Non-pigmented ciliary epithelial cell (primary cell): Measurements from ENCODE around the gene ANKS1B.
"Not testable (repeated sequence)": the region's sequence is repeated elsewhere in the genome, so short reads cannot be mapped to it uniquely, and the experiment has no call there.

Experiments
- DNase-seq: peaks from one replicate; pipeline ENCODE4 v3.0.0-alpha.2; 2010; ENCODE audit warnings: low read depth

Gene ANKS1B

GRCh38 chr12:99267038-99267437, 717.7 kb downstream of the ANKS1B start:
- DNase-seq: no peak

- no peak for DNase-seq
Measured at GRCh38 chr12:99265648-99266047, 719.1 kb downstream of the ANKS1B start.

DNA sequence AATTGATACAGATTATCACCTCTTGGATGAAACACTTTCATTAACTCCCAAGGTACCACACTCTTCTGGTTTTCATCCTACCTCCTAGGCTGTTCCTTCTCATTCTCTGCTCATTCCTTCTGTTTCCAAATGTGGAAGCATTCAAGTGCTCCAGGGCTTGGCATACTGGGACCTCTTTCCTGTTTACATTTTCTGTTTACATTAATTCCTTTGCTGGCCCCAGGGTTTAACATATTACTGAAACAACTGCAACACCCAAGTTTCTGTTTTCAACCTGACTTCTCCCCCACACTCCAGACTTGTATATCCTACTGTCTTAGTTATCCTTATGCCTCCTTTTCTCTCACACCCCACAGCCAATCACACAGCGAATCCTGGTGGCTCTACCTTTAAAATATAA, 723.5 kb downstream of the ANKS1B start:
- DNase-seq: no peak

- DNase-seq: no peak
Measured at GRCh38 chr12:99260456-99260996, 724.2 kb downstream of the ANKS1B start.

DNA sequence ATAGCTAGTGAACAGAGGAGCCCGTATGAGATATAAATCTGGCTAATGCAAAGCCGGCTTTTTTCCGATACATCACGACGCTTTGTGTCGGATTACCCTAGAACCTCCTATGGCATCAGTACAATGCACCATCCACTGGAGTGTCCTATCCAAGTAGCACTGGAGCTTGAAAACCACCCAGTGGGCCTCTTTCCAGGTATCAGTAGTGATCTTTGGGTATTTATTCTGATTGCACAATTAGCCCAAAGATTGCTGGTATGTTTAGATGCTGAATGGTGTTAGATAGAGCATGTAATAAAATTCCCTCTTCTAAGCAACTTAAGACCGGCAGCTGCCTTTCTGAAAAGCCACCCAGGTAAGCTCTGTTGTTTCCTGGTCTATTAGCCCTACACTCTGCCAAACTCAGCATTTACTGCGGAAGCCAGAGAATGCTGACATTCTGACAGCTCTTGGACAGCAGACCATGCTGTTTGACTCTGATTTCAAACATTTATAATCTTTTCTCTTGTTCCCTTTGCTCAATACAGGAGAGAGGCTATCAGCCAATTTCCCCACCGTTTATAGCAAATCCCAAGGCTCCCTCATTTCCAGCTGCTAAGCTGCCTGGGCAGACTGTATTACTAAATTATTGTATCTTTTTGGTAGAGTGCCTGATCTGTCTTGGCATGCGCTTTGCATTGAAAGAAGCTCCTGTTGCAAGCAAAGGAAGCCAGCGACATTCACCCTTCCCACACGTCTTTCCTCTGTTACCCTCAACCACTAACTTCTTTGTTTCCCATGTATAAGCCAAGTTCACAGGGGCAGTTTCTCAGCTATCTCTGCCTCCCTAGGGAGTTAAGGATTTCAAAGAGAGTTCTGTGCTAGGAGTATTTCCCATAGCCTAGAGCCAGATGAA, 725.4 kb downstream of the ANKS1B start:
- no peak for DNase-seq

DNA sequence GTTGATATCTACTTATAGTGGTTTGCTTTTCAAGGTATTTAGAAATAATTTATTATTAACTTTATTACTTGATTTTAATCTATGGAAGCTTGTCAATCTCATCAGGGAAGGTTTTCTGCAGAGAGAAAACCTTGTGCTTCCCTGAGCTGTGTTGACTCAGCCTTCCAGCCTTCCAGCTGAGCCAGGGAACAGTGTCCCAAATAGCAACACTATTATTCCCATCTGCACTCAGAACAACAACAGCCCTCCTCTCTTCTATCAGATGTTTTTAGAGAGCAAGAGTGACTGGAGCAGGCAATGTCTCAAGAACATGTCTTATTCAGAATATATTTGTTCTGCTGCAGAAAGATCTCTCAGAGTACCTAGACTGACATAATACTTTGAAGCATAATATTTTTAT, 727.1 kb downstream of the ANKS1B start:
- DNase-seq: no peak

DNA sequence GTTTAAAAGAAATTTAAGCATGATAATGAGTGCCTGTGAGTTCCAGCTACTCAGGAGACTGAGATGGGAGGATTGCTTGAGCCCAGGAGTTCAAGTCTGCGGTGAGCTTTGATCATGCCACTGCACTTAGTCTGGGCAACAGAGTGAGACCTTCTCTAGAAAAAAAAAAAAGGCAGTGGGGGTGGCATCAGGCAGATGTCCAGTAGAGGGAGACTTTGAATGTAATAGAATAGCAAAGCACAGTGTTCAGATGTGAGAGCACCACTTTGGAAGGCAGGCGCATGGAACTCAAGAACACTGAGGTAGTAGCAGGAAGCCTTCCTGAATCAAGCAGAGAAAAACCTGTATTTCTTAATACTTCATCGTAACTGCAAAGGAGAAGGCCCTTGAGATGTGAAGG, 731.7 kb downstream of the ANKS1B start:
- DNase-seq: no peak

DNA sequence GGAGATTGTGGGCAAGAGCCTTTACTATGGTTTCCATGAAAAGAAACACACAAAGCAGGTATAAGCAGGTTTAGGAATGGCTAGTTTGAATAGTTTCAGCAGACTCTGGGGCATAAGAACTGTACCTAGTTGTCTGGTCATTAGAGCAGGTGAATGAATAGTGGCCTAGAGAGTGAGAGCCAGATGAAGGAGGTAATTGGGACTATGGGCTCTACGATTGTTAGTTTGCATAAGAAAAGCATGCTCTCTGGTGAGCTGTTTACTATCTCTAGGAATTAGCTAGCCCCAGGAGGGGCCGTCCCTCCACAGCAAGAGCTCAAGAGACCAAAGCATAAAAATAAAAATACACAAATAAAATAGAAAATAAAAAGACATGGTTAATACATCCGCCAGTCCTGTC, 734.6 kb downstream of the ANKS1B start:
- DNase-seq: no peak

DNA sequence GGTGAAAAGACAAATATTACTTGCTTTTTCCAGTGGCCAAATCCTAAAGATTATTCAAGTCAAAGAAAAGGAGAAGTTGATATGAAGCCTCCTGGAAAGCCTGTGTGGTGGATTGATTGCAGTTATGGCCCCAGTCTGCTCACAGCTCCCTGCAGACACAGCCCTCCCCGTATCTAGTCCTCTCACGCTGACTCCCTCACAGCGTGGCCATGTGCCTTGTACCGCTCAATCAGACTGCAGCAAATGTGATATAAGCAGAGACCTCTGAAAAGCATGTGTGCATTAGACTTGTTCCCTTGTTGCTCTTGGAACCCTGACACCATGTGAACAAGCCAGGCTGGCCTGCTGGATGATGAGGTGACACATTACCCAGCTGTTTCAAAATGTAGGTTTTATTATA, 735.2 kb downstream of the ANKS1B start:
- DNase-seq: no peak

- DNase-seq: not testable (repeated sequence)
Measured at GRCh38 chr12:99237907-99238538, 746.7 kb downstream of the ANKS1B start.

DNA sequence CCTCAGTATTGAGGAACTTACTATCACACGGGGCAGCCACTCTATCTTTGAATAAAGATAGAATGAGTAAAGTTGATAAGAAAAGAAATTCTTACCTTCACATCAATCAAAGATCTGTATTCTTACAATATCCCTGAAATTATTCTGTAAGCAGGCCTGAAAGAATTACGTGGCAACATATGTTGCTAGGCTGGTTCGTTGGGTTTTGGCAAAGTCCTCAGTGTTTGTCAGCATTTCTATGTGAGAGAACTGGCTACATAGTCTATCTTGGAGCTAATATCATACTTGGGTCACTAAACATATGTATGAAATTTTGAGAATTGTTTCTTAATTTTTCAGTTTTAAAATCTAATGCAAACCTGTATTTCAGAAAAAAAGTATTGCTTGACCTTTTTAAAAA, 749.4 kb downstream of the ANKS1B start:
- no peak for DNase-seq

DNA sequence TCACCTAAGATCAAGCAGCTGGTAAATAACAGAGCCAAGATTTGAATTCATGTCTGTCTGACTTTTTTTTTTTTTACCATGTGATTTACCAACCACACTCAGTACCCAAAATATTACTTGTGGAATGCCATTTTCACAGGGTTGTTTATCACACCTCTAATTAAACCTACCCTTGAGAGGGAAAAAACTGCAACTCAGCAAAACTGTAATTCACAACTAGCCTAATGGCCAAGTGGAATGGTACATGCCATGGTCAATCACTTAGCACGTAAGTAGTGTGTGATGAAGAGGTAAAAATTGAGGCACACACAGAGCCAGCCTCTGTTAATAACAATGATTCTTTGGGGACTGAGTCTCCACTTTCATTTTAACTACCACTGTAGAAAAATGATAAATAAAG, 750.0 kb downstream of the ANKS1B start:
- DNase-seq: no peak

- no peak for DNase-seq
Measured at GRCh38 chr12:99232324-99232723, 752.4 kb downstream of the ANKS1B start.

DNA sequence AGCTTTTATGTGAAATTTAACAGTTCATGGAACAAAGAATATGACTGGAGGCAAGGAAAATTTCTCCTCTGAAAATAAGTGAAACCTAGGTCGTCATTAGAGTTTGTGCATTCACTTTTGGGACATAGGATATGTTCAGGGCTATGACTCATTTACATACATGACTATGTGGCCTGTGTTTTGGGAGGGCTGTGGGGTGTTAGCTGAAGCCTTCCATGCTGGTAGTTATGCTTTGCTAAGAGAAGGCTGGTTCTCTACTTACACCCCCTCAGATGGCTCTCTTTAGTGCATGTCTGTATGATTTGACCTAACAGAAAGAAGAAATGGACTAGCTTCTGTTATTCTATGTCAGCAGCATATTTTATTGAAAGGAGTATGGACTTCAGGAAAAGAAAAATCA, 753.7 kb downstream of the ANKS1B start:
- DNase-seq: no peak

DNA sequence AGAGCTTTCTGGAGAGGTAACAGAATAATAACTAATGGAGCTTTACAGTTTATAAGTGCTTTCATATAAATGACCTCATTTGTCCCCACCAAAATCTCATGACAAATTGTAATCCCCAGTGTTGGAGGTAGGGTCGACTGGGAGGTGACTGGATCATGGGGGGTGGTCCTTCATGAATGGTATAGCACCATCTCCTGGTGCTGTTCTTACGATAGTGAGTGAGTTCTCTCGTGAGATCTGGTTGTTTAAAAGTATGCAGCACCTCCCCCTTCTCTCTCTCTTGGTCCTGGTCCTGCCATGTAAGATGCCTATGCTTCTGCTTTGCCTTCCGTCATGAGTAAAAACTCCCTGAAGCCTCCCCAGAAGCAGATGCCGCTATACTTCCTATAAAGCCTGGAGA, 760.5 kb downstream of the ANKS1B start:
- no peak for DNase-seq

GRCh38 chr12:99223579-99223978, 761.2 kb downstream of the ANKS1B start:
- DNase-seq: no peak

DNA sequence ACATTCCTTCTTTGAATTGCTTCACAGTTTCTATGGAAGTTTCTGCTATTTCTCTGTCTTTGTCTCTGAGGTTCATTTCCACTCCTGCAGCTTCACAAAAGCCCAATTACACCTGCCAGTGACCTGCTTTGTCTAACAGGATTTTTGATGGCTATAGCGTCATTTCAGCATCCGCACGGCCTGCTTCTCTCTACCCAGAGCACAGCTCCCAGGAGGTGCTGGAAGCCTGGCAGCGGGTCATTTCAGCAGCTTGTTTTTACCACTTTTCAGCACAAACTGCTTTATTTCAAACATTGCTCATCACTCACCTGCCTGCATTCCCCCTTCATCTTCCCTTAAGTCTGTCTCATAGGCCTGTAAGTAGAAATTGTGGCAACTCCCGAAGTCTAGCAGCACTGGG, 771.7 kb downstream of the ANKS1B start:
- DNase-seq: no peak

DNA sequence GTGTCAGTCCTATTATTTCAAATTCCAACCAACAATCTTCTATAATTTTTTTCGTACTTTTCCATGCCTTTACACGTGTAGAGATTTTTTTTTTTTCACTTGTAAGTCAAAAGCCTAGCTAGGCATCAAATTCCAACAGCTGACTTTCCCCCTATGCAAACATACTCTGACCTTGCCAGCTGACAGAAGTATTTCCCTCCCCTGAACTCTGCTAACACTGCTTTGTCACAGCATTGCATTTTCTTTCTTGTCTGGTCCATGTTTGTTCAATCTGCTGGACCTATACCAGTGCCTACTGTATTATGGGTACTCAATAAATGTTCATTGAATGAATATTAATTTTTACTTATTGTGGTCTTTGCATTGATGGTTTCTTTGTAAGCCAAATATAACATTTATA, 772.5 kb downstream of the ANKS1B start:
- no peak for DNase-seq

- DNase-seq: no peak
Measured at GRCh38 chr12:99205111-99205510, 779.6 kb downstream of the ANKS1B start.

GRCh38 chr12:99201906-99202645, 782.7 kb downstream of the ANKS1B start:
- DNase-seq: no peak

GRCh38 chr12:99200711-99201384, 783.9 kb downstream of the ANKS1B start:
- DNase-seq: no peak

DNA sequence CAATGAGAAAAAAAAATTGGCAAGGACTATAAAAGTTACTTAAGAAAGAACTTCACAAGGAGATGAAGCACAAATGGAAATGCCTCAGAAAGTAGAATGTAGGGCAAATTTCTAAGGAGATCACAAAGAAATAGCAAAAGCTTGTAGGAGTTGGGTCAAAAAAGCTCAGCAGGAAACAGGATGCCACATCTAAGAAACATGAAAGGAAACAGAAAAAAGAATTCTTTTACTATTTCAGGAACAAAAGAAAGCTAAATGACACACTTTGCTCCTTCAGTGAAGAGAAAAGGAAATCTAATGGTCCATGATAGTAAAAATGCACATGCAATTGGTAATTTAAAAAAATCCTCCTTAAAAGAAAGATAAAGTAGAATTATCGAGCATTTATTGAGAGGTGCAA, 789.3 kb downstream of the ANKS1B start:
- no peak for DNase-seq
